ENCODE measurements around the gene CRHR2.

GRCh38 chr7:30728591-30729100 lies 46.4 kb upstream of the CRHR2 start:
- TF ChIP-seq YY1 (IDR thresholded peaks at IDR 0.05; ENCODE audit: insufficient read depth, insufficient read length) (no peak), SUZ12 (IDR thresholded peaks at IDR 0.05; ENCODE audit: extremely low read depth, insufficient read depth, insufficient read length) (no peak)
